HG02938 (cell line): Measurements from ENCODE around the gene ERFL.

Experiments
- ATAC-seq: cut with Tn5 transposase; IDR thresholded peaks from one replicate; pipeline ENCODE4 v1.9.1; 2021; ENCODE audit warnings: mild to moderate bottlenecking, moderate library complexity; ENCODE audit not compliant: unreplicated experiment

ERFL gene

DNA sequence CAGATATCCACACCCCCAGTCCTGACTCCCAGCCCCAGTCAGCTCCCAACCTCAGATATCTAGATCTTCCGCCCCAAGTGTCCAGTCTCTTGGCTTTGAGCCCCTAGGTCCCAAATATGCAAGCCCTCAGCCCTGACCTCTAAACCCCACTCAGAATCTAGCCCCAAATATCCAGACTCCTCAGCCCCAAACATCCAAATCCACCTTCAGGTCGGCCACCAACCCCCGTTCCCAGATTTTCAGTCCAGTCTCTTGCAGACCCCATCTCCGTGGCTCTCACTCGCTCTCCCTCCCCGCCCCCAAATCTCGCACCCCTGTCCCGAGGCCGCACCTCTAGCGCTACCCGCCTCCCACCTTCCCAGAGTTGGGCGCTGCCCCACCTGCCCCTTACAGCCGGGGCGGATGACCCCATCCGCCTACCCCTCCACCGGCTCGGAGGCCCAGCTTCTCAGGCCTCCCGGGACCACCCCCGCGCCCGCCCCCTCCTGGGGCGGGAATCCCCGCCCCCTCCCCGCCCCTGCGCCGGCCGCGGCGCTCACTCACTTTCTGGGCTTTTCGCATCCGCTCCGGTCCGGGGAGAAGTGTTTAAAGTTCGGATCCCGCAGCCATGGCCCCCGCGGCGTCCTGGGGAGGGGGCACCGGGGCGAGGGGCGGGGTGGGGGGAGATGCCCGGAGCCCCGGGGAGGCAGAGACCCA is 604 bp downstream of the ERFL start:
- no peak for ATAC-seq

DNA sequence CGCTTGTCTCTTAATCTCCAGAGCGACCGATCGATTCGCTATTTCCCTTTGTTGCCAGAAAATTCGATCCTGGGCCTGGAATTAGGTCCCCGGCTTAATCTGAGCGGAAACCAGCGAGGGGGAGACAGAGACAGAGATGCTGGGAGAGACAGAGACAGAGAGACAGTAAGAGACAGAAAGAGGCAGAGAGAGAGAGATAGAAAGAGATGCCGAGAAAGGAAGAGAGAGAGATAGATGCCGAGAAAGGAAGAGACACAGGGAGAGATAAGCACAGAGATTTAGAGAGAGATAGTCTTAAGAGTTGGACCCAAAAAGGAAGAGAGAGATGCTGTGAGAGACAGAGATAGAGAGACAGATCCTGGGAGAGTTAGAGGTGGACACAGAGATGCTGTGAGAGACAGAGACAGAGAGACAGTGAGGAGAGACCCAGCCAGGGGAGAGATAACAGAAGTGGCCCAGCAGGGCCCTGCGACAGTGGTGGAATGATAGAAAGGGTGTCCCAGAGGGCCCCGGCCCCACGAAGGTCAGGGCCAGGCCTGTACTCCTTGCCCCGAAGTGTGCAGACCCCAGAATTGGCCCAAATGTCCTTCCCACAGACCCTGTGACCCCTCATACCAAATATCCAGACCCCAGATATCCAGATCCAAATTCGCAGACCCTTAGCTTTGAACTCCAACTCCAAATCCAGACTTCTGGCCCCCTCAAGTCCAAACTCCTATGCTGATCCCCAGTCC is 1.3 kb downstream of the ERFL start:
- ATAC-seq, result no peak

- no peak for ATAC-seq
These were observed 2.1 kb downstream of the ERFL start for GRCh38 chr19:41926028-41926762.

DNA sequence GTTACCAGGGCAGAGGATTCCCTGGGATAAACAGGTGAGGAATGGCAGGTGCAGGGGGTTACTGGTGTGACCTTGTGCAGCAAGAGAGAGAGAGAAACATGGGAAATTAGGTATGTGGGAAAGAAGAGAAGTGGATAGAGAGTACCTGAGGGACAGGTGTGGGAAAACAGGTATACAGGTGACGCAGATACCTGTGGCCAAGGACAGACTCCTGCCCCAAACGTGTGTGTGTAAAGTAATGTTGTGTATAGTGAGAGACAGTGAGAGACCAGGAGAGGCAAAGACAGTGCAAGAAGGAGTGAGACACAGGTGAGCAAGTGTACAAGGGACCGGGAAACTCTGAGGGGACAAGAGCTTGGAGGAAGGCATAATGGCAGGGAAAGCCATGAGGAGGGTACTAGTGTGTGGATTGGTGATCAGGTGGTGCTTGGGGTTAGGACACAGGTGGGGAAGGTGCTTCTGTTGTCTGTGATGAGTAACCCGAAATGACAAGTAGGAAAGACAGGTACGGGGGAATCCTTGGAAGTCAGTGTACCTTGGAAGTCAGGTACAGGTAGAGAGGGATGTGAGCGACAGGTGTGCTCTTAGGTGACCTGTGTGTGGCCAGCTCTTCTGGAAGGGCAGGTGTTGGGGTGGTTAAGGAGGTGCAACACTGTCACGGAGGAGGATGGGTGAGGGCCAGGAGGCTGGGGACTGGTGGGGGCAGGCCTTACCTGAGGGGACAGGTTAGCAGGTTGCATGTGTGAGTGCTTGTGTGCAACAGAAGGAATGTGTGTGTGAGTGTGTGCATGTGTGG is 2.8 kb downstream of the ERFL start:
- no peak for ATAC-seq

GRCh38 chr19:41924151-41925145 is 3.8 kb downstream of the ERFL start:
- ATAC-seq, result no peak

- no peak for ATAC-seq
These were observed 5.0 kb downstream of the ERFL start for GRCh38 chr19:41923045-41923788.

- no peak for ATAC-seq
These were observed 5.7 kb downstream of the ERFL start for GRCh38 chr19:41922585-41922984.

DNA sequence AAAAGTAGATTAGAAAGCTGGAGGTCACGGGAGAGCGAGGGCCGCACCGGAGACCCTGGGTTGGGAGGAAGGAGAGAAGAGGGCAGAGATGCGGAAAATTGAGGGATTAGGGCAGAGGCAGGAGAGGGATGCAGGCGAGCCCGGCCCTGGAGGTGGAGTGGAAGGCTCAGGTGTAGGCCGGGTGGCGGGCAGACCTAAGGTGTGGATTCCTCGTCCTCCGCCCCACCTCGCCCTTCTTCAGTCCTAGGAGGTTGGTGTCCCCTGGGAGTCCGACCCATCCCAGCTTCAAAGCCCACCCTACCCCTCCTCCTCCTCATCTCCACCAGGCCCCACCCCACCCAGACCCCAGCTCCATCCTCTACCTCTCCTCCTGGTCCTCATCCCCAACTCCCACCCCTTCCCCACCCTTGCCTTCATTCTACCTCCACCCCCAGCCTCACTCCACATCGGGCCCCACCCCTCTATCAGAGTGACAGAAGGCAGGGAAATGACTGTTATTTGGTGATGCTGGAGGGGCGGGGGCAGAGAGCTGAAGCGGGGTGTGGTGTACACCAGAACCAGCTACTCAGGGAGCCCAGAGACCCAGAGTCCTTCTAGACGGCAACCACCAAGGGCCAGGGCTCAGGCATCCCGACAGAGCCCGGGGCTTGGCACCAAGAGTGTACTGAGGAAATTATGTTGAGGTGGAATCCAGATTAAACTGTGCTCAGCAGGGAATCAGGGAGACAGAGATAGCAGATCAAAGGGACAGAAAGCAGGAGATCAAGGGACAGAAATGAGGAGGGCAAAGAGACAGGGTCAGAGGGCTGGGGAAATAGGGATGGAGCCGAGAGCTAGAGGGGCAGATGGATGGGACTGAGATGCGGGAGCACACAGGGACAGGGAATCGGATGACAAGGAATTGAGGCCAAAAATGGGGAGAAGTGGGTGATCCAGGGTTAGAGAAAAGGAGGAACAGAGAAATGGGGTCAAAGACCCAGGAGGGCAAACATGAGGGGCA is 6.4 kb downstream of the ERFL start:
- no peak for ATAC-seq

DNA sequence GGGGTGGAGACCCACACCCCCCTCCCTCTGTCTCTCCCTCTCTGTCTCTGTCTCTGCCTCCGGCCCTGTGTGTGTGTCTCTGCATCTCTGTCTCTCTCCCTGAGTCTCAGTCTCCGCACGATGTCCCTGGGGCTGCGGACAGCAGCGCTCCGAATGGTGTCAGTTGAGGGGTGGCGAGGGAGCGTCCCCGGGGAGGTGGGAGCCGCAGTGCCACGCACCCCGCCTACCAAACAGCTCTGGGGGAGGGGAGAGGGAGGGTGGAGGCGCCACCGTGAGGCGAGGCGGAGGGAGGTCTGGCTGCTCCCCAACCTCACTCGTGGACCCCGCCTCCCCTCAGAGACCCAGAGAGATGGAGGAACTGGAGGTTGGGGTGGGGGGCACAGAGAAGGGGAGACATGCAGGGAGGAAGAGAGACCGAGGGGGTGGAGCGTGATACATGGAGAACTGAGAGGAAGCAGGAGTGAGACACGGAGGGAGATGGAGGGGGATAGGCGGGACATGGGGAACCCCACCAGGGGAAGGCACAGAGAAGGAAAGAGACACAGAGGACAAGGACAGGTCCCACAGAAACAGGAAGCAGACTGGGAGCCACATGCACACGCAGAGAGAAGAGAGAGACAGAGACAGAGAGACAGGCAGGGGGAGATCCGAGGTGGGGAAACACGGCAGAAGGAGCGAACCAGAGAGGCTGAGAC is 7.2 kb downstream of the ERFL start:
- ATAC-seq, result no peak

DNA sequence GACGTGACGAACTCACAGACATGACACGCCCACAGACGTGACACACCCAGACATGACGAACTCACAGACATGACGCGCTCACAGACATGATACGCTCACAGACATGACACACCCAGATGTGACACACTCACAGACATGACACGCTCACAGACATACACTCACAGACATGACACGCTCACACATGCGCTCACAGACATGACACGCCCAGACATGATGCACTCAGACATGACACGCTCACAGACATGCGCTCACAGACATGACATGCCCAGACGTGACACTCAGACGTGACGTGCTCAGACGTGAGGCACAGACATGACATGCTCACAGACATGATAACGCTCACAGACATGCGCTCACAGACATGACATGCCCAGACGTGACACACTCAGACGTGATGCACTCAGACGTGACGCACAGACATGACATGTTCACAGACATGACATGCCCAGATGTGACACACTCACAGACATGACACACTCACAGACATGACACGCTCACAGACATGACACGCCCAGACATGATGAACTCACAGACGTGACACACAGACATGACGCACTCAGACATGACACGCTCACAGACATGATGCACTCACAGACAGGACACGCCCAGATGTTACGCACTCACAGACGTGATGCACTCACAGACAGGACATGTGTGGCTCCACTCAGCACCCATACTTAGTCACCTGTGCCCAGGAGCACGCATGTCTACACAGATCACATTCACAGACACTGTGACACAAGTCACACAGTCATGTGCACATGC is 8.1 kb downstream of the ERFL start:
- ATAC-seq, result no peak

- no peak for ATAC-seq
These were observed 9.5 kb downstream of the ERFL start for GRCh38 chr19:41918653-41919244.

- no peak for ATAC-seq
These were observed 10.2 kb downstream of the ERFL start for GRCh38 chr19:41918095-41918494.

GRCh38 chr19:41917676-41918075 is 10.6 kb downstream of the ERFL start:
- ATAC-seq, result no peak

DNA sequence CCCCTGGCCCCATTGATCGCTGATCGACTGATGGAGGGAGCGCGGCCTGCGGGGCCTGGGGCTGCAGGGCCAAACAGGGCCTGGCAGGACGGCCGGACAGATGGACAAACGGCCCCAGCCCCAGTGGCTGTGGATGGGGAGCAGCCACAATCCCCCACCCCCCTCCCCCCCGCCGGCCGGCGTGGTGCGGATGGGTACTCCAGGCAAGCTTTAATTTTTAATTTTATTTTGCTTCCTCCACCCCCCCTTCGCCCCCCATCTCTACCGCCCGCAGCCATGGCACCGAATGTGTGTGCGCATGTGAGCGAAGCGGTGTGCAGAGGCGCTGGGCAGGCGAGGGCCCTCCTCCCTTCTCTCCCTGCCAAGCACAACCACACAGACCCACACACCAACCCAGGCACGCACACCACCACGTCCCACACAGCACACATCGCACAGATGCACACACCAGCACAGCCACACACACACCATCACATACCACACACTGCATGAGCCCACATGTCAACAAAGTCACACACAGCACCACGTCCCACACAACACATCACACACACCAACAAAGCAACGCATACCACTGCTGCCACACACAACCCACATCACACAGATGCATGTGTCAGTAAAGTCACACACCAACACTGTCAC is 12.4 kb downstream of the ERFL start:
- no peak for ATAC-seq

GRCh38 chr19:41915021-41915775 is 13.1 kb downstream of the ERFL start:
- ATAC-seq, result no peak
